AG04449 (cell line): Measurements from ENCODE around the gene SLC17A9.

ENCODE experiments used
- CTCF ChIA-PET: fragments of 350-600 bp; formaldehyde crosslinking; extraction: SDS; loops from one replicate; lab custom pipeline; 2021; ENCODE audit warnings: antibody characterized with exemption; lab: Yijun Ruan, JAX
- POLR2A ChIA-PET: fragments of 400-600, 350-600 bp; formaldehyde crosslinking; extraction: SDS; loops from one replicate; lab custom pipeline; 2020; ENCODE audit warnings: antibody characterized with exemption, inconsistent platforms; lab: Yijun Ruan, JAX
- DNase-seq: peaks from one replicate; pipeline ENCODE4 v3.0.0-alpha.2; 2010; ENCODE audit warnings: low read depth, low spot score
- H3K4me3 ChIP-seq: 2 replicates; pipeline ENCODE4 v1.5.1; 2011; ENCODE audit warnings: low read depth, mild to moderate bottlenecking, control low read depth, low read length
- TF ChIP-seq, protein P1 (sequence below): IDR thresholded peaks from one replicate; pipeline ENCODE4 v1.5.1; 2011; ENCODE audit warnings: mild to moderate bottlenecking, moderate library complexity, low read length, control low read depth, inconsistent platforms; ENCODE audit not compliant: insufficient read depth; ENCODE audit errors: missing control alignments

The SLC17A9 gene

DNA sequence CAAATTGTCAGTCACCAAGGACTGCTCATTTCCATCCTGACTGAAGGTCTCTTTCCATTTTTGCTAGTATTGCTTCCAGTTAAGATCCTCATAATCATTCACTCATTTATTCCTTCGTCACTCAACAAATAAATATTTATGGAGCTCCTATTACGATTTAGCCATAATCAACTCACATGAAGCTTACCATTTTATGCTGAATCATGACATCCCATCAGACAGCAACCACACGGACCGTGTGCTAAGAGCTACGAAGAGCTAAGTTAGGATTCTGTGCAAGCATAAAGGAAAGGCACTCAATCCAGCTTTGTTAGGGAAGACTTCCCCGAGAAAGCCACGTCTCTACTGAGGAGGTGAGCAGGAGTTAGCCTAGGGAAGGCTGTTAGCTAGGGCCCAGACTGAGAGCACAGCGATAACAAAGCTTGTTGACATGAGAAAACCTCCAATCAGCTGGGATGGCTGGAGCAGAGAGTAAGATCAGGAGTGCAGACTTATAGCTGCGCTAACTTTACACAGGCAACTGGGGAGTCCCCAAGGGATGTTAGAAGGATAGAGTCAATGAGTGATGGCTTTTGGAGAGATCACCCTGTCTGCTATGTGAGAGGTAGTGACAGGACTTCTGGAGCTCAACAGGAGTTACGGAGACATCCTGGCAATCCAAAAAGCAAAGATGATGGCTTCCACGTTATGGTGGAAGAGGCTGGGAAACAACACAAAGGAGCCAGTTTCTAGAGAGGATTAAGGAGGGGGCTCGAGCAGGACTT lies 17.1 kb upstream of the SLC17A9 start:
- H3K4me3 ChIP-seq: no peak overlapping the region; the same call in 1 of the 2 replicates
- ChIA-PET POLR2A (interaction anchor here (1.2 kb wide), 1 partner anchor 15 kb away, joined by 3 read pairs; no protein-coding TSS in a partner anchor), CTCF (interaction anchor here (1.0 to 5.8 kb wide), 6 partner anchors 10 to 127 kb away, joined by 3 to 68 read pairs (median 8); partner anchors contain the start of gene DIDO1)
- TF ChIP-seq, protein P1, sequence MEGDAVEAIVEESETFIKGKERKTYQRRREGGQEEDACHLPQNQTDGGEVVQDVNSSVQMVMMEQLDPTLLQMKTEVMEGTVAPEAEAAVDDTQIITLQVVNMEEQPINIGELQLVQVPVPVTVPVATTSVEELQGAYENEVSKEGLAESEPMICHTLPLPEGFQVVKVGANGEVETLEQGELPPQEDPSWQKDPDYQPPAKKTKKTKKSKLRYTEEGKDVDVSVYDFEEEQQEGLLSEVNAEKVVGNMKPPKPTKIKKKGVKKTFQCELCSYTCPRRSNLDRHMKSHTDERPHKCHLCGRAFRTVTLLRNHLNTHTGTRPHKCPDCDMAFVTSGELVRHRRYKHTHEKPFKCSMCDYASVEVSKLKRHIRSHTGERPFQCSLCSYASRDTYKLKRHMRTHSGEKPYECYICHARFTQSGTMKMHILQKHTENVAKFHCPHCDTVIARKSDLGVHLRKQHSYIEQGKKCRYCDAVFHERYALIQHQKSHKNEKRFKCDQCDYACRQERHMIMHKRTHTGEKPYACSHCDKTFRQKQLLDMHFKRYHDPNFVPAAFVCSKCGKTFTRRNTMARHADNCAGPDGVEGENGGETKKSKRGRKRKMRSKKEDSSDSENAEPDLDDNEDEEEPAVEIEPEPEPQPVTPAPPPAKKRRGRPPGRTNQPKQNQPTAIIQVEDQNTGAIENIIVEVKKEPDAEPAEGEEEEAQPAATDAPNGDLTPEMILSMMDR: no peak
- DNase-seq: no peak

DNA sequence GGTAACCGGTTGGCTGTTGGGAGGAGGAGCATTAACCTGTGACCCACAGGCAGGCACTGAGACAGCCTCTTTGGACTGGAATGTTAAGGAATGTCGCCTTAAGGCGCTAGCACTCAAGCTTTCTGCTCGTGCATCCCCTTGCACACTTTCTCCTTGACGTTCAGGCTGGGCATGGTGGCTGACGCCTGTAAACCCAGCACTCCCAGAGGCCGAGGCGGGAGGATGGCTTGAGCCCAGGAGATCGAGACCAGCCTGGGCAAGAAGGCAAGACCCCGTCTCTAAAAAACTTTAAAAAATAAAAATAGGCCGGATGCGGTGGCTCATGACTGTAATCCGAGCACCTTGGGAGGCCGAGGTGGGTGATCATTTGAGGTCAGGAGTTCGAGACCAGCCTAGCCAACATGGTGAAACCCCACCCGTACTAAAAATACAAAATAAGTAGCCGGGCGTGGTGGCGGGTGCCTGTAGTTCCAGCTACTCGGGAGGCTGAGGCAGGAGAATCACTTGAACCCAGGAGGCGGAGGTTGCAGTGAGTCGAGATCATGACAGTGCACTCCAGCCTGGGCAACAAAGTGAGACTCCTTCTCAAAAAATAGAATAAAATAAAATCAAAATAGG lies 16.4 kb upstream of the SLC17A9 start:
- TF ChIP-seq, protein P1: no peak
- DNase-seq: no peak
- CTCF ChIA-PET: interaction anchor here (0.7 to 5.8 kb wide), 8 partner anchors 10 to 128 kb away, joined by 3 to 68 read pairs (median 4); partner anchors contain the start of gene DIDO1
- H3K4me3 ChIP-seq: peak overlapping the region; percentile 94
- POLR2A ChIA-PET: interaction anchor here (1.2 to 1.7 kb wide), 2 partner anchors 9 to 16 kb away, joined by 3 to 6 read pairs; no protein-coding TSS in a partner anchor

DNA sequence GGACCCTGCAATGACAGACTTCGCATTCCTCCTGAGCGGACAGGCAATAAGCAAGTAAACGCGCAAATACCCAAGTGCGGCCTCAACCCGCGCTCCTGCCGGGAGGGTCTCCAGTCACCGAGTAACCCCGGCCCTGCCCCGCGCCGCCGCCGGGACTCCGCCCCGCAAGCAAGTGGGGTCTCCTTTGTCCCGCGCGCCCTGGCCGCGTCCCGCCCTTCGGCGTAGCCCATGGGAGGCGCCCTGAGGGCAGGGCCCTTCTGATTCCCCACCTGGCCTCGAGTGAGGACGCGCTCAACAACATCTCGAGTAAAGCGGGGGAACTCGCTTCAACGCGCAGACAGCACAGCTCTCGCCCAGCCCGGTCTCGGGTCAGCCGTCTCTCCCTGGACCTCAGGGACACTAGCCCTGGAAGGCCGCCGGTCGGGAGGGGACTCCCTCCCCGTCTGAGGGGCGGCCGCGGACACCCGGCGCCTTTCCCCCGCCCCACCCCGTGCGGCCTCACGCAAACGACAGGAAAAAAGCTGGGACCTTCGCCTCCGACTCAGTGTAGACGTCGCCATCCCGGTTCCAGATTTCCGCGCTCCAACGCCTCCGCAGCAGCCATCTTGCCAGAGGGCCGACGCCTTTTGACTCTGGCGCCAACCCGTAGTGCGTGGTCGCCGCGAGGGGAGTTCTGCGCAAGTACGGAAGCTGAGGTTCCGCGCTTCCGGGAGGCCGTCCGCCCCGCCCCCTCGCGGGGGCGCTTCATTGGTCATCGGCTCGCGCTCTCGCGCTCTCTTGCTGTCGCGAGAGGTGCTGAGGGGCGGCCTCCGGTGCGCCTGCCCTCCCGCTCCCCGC lies 15.0 kb upstream of the SLC17A9 start:
- CTCF ChIA-PET: interaction anchor here (0.7 to 5.8 kb wide), 6 partner anchors 12 to 72 kb away, joined by 3 to 68 read pairs (median 4); partner anchors contain the start of gene DIDO1
- H3K4me3 ChIP-seq: peak overlapping the region; percentile 94
- DNase-seq: peak; percentile 83
- TF ChIP-seq, protein P1: no peak
- POLR2A ChIA-PET: interaction anchor here (0.7 to 2.2 kb wide), 5 partner anchors 10 to 39 kb away, joined by 3 to 12 read pairs (median 6); partner anchors contain the start of gene SLC17A9

DNA sequence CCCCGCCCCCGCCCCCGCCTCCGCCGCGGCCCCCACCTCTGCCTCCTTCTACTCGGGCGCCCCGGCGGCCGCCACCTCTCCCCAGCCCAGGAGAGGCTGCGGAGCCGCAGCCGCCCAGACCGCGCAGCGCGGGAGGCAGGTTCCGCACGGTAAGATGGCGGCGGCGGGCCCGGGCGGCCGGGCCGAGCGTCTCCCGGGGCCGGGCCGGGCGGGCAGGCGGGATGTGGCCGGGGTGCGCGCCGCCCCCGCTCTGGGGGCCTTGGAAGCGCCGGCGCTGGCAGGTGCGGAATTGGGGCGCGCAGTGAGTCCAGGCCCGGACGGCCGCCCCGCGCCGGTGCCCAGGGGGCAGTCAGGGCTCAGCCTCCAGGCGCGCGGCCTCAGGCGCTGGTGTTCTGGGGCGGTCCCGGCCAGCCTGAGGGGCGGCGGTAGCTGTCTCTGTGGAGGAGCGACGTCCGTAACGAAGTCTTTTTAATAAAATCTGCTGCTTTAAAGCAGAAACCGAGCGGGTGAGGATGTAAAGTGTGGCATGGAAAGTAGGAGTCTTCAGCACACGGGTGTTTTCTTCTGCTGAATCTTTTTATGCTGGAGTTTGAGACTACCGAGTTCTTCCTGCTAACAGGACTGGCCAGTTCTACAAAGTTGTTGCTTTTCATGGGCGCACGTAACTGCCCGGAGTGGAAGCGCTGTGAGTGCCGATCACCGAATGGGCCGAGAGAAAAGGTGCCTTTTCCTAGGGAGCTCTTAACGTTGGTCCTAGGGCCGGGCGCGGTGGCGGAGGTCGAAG lies 14.2 kb upstream of the SLC17A9 start, which contains the start of gene GID8:
Gene GID8 (plus strand): TSS at position 43 of the 784 bp plus-strand sequence. CDS start 3,356 bp downstream, outside the sequence.
- POLR2A ChIA-PET: interaction anchor here (1.0 to 2.2 kb wide), 4 partner anchors 10 to 35 kb away, joined by 4 to 12 read pairs (median 6); partner anchors contain the start of gene SLC17A9
- H3K4me3 ChIP-seq: peak within 1 kb of the TSS; percentile 94
- TF ChIP-seq, protein P1: no peak
- DNase-seq: no peak
- CTCF ChIA-PET: interaction anchor here (1.1 to 5.8 kb wide), 5 partner anchors 10 to 38 kb away, joined by 3 to 68 read pairs (median 4); partner anchors contain the start of gene DIDO1

DNA sequence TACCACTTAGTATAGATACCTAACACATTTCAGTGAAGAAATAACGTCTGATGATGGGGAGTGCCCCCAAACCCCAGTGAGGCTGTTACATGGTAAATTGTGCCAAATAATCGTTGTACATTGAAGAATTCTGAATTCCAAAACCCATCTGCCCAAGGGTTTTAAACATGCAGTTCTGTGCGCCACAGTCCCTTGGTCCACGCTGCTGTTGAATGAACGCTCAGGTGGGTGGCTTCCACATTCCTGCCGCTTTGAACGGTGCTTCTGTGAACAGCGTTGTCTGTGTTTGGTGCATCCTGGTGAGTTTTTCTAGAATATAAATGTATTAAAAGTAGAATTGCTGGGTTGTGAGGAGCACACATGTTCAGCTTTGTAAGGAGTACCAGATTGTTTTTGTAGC lies 11.6 kb upstream of the SLC17A9 start:
- ChIA-PET CTCF (interaction anchor here (0.9 kb wide), 1 partner anchor 9 kb away, joined by 5 read pairs; no protein-coding TSS in a partner anchor), POLR2A (no interaction called here)

More for the DNA sequence above, 11.6 kb upstream of the SLC17A9 start:
- TF ChIP-seq, protein P1: no peak
- no peak overlapping the region for H3K4me3 ChIP-seq
- DNase-seq: no peak
